ENCODE measurements around the gene NCAM1. TPM values are rescaled to one million over a fixed set of nuclear protein-coding genes. Genes with fewer than 3 reads are reported as not detected.

Gene NCAM1
- total and polyA plus RNA-seq, 4 experiments from 2014 or later, result 0.39 TPM; not detected in 3

GRCh38 chr11:113131036-113131775 lies 170.0 kb downstream of the NCAM1 start:
- no peaks in the 10 kb centered on the region for H3K9me3 ChIP-seq (ENCODE audit: control insufficient read depth in 1 of 2, low read length in 2 of 2)
- no peaks in the 10 kb centered on the region for H3K4me1 Mint-ChIP-seq
- H3K4me1 ChIP-seq (ENCODE audit: insufficient read depth, low read length), result no peaks in the 10 kb centered on the region
- H3K36me3 Mint-ChIP-seq, result no peaks in the 10 kb centered on the region
- H3K9me3 Mint-ChIP-seq, result no peaks in the 10 kb centered on the region
- no peak overlapping the region for H3K4me3 Mint-ChIP-seq
- CTCF ChIA-PET (ENCODE audit: partially characterized antibody), result no interaction called here
- POLR2A ChIA-PET (ENCODE audit: partially characterized antibody), result no interaction called here
- no peaks in the 10 kb centered on the region for H3K36me3 ChIP-seq (ENCODE audit: insufficient read depth, low read length)
- H3K27ac ChIP-seq (ENCODE audit: low read depth, low read length), result no peak overlapping the region
- peaks cover 10 to 11% of the 10 kb centered on the region in 2 donors for H3K27me3 Mint-ChIP-seq
- intact Hi-C loops (cut with micrococcal nuclease), result no loop called here
- no peak overlapping the region for H3K27ac Mint-ChIP-seq
- H3K4me3 ChIP-seq (ENCODE audit: low read length in 2 of 2), result no peak overlapping the region
- H3K27me3 ChIP-seq (ENCODE audit: insufficient read depth, low read length), result no peaks in the 10 kb centered on the region
- DNase-seq, result no peak

DNA sequence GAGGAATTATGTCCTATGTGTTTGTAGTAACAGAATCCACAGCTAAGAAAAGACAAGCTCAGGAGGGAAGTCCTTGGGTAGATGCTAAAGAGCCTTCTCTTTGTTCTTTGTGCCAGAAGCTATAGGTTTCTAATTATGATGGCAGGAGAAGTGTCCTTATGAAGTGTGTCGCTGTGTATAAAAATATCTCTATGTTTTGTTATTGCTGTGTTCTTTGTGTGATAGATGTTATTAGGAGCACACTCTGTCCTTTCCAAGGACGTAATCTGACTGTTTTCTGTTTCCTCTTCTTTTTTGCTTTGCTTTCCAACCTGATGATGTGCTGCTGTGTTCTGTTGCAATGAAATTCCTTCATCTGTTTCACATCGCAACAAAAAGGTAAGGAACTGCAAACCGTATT lies 171.9 kb downstream of the NCAM1 start:
- ChIA-PET POLR2A (ENCODE audit: partially characterized antibody) (no interaction called here), CTCF (ENCODE audit: partially characterized antibody) (no interaction called here)
- Histone ChIP-seq H3K4me1 (ENCODE audit: insufficient read depth, low read length) (no peaks in the 10 kb centered on the region), H3K9me3 (ENCODE audit: control insufficient read depth in 1 of 2, low read length in 2 of 2) (no peaks in the 10 kb centered on the region), H3K36me3 (ENCODE audit: insufficient read depth, low read length) (no peaks in the 10 kb centered on the region), H3K4me3 (ENCODE audit: low read length in 2 of 2) (no peak overlapping the region), H3K27ac (ENCODE audit: low read depth, low read length) (no peak overlapping the region), H3K27me3 (ENCODE audit: insufficient read depth, low read length) (no peaks in the 10 kb centered on the region)
- H3K4me3 Mint-ChIP-seq, result no peak overlapping the region
- H3K4me1 Mint-ChIP-seq, result no peaks in the 10 kb centered on the region
- H3K36me3 Mint-ChIP-seq, result no peaks in the 10 kb centered on the region
- H3K27me3 Mint-ChIP-seq, result peaks cover 13 to 19% of the 10 kb centered on the region in 2 donors
- intact Hi-C loops (cut with micrococcal nuclease), result no loop called here
- H3K27ac Mint-ChIP-seq, result no peak overlapping the region
- no peak for DNase-seq
- peaks cover 0 to 3% (median 0%) of the 10 kb centered on the region in 8 donors for H3K9me3 Mint-ChIP-seq

DNA sequence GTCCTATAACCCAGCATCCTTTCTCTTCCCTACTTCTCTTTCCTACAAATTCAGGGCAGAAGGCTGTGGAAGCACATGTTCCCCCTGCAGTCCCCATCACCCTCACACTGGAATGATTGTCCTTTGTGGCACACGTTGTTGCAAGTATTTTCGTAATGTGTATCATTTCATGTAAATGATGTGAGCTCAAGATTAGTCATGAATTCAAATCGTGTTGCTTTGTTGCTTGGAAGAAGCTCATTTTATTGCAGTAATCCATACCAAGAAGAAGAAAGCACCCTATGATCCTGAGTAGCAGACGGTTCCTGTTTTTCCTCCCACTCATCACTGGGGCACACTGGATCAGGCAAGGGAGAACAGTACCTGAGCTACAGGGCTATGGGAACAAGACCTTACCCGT lies 173.4 kb downstream of the NCAM1 start:
- no peak overlapping the region for H3K27ac Mint-ChIP-seq
- Histone ChIP-seq H3K9me3 (ENCODE audit: control insufficient read depth in 1 of 2, low read length in 2 of 2) (no peaks in the 10 kb centered on the region), H3K36me3 (ENCODE audit: insufficient read depth, low read length) (no peaks in the 10 kb centered on the region), H3K4me3 (ENCODE audit: low read length in 2 of 2) (no peak overlapping the region), H3K27ac (ENCODE audit: low read depth, low read length) (no peak overlapping the region), H3K27me3 (ENCODE audit: insufficient read depth, low read length) (no peaks in the 10 kb centered on the region), H3K4me1 (ENCODE audit: insufficient read depth, low read length) (no peaks in the 10 kb centered on the region)
- H3K4me1 Mint-ChIP-seq, result no peaks in the 10 kb centered on the region
- H3K4me3 Mint-ChIP-seq, result no peak overlapping the region
- peaks cover 0 to 3% (median 0%) of the 10 kb centered on the region in 8 donors for H3K9me3 Mint-ChIP-seq
- POLR2A ChIA-PET (ENCODE audit: partially characterized antibody), result no interaction called here
- DNase-seq, result no peak
- no peaks in the 10 kb centered on the region for H3K36me3 Mint-ChIP-seq
- intact Hi-C loops (cut with micrococcal nuclease), result no loop called here
- peaks cover 13 to 28% of the 10 kb centered on the region in 2 donors for H3K27me3 Mint-ChIP-seq
- CTCF ChIA-PET (ENCODE audit: partially characterized antibody), result no interaction called here

GRCh38 chr11:113137713-113138529 lies 176.7 kb downstream of the NCAM1 start:
- POLR2A ChIA-PET (ENCODE audit: partially characterized antibody), result no interaction called here
- no peak overlapping the region for H3K27ac Mint-ChIP-seq
- peaks cover 16 to 40% of the 10 kb centered on the region in 2 donors for H3K27me3 Mint-ChIP-seq

GRCh38 chr11:113138731-113139130 lies 177.5 kb downstream of the NCAM1 start:
- intact Hi-C loops (cut with micrococcal nuclease), result no loop called here
- no peak overlapping the region for H3K4me3 ChIP-seq (ENCODE audit: low read length in 2 of 2)
- no peaks in the 10 kb centered on the region for H3K4me1 ChIP-seq (ENCODE audit: insufficient read depth, low read length)
- Mint-ChIP-seq H3K27me3 (peaks cover 19 to 42% of the 10 kb centered on the region in 2 donors), H3K4me1 (no peaks in the 10 kb centered on the region), H3K9me3 (peaks cover 0 to 3% (median 0%) of the 10 kb centered on the region in 8 donors), H3K4me3 (no peak overlapping the region), H3K27ac (no peak overlapping the region), H3K36me3 (no peaks in the 10 kb centered on the region)
- H3K27ac ChIP-seq (ENCODE audit: low read depth, low read length), result no peak overlapping the region
- ChIA-PET CTCF (ENCODE audit: partially characterized antibody) (no interaction called here), POLR2A (ENCODE audit: partially characterized antibody) (no interaction called here)
- no peaks in the 10 kb centered on the region for H3K36me3 ChIP-seq (ENCODE audit: insufficient read depth, low read length)
- DNase-seq, result no peak
- no peaks in the 10 kb centered on the region for H3K9me3 ChIP-seq (ENCODE audit: control insufficient read depth in 1 of 2, low read length in 2 of 2)
- no peaks in the 10 kb centered on the region for H3K27me3 ChIP-seq (ENCODE audit: insufficient read depth, low read length)

More at GRCh38 chr11:113137713-113138529, 176.7 kb downstream of the NCAM1 start:
- Histone ChIP-seq H3K4me1 (ENCODE audit: insufficient read depth, low read length) (no peaks in the 10 kb centered on the region), H3K27ac (ENCODE audit: low read depth, low read length) (no peak overlapping the region), H3K36me3 (ENCODE audit: insufficient read depth, low read length) (no peaks in the 10 kb centered on the region), H3K4me3 (ENCODE audit: low read length in 2 of 2) (no peak overlapping the region), H3K9me3 (ENCODE audit: control insufficient read depth in 1 of 2, low read length in 2 of 2) (no peaks in the 10 kb centered on the region), H3K27me3 (ENCODE audit: insufficient read depth, low read length) (no peaks in the 10 kb centered on the region)
- H3K36me3 Mint-ChIP-seq, result no peaks in the 10 kb centered on the region
- no peak overlapping the region for H3K4me3 Mint-ChIP-seq
- intact Hi-C loops (cut with micrococcal nuclease), result no loop called here
- peaks cover 0 to 3% (median 0%) of the 10 kb centered on the region in 8 donors for H3K9me3 Mint-ChIP-seq
- CTCF ChIA-PET (ENCODE audit: partially characterized antibody), result no interaction called here
- no peak for DNase-seq
- no peaks in the 10 kb centered on the region for H3K4me1 Mint-ChIP-seq

GRCh38 chr11:113141010-113141409 lies 179.8 kb downstream of the NCAM1 start:
- no peaks in the 10 kb centered on the region for H3K4me1 Mint-ChIP-seq
- CTCF ChIA-PET (ENCODE audit: partially characterized antibody), result interaction anchor here (1.1 kb wide), 1 partner anchor 149 kb away, joined by 3 read pairs; no protein-coding TSS in a partner anchor
- H3K27me3 Mint-ChIP-seq, result peaks cover 13 to 35% of the 10 kb centered on the region in 2 donors
- Histone ChIP-seq H3K36me3 (ENCODE audit: insufficient read depth, low read length) (no peaks in the 10 kb centered on the region), H3K4me3 (ENCODE audit: low read length in 2 of 2) (no peak overlapping the region), H3K4me1 (ENCODE audit: insufficient read depth, low read length) (no peaks in the 10 kb centered on the region), H3K9me3 (ENCODE audit: control insufficient read depth in 1 of 2, low read length in 2 of 2) (no peaks in the 10 kb centered on the region), H3K27me3 (ENCODE audit: insufficient read depth, low read length) (no peaks in the 10 kb centered on the region), H3K27ac (ENCODE audit: low read depth, low read length) (no peak overlapping the region)
- no peak overlapping the region for H3K4me3 Mint-ChIP-seq
- POLR2A ChIA-PET (ENCODE audit: partially characterized antibody), result no interaction called here
- no peak overlapping the region for H3K27ac Mint-ChIP-seq
- H3K9me3 Mint-ChIP-seq, result peaks cover 0 to 3% (median 0%) of the 10 kb centered on the region in 8 donors
- no peak for DNase-seq
- intact Hi-C loops (cut with micrococcal nuclease), result no loop called here
- no peaks in the 10 kb centered on the region for H3K36me3 Mint-ChIP-seq

DNA sequence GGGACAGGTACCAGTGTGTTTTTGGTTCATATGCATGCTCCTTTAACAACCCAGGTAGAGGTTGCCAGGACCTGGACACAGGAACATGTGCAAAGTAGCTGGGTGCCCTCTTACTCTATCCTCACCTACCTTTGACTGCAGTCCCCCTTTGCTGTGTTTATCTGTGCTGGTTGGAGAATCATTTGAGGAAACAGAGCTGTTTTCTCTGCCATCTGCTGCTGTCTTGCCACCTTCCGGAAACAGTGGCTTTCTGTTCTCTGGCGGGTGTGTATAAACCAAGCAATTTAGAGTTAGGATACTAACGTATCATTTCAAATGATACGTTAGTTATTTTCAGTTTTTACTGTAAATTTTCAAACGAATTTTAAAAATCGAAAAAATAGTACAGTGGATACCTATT lies 181.3 kb downstream of the NCAM1 start:
- DNase-seq, result no peak
- no peaks in the 10 kb centered on the region for H3K36me3 ChIP-seq (ENCODE audit: insufficient read depth, low read length)
- H3K27ac ChIP-seq (ENCODE audit: low read depth, low read length), result no peak overlapping the region
- ChIA-PET CTCF (ENCODE audit: partially characterized antibody) (no interaction called here), POLR2A (ENCODE audit: partially characterized antibody) (no interaction called here)
- Mint-ChIP-seq H3K27me3 (peaks cover 12 to 27% of the 10 kb centered on the region in 2 donors), H3K4me3 (no peak overlapping the region), H3K36me3 (no peaks in the 10 kb centered on the region), H3K27ac (no peak overlapping the region), H3K9me3 (peaks cover 0 to 2% (median 0%) of the 10 kb centered on the region in 8 donors), H3K4me1 (no peaks in the 10 kb centered on the region)
- H3K4me1 ChIP-seq (ENCODE audit: insufficient read depth, low read length), result no peaks in the 10 kb centered on the region
- H3K4me3 ChIP-seq (ENCODE audit: low read length in 2 of 2), result no peak overlapping the region
- H3K27me3 ChIP-seq (ENCODE audit: insufficient read depth, low read length), result no peaks in the 10 kb centered on the region
- H3K9me3 ChIP-seq (ENCODE audit: control insufficient read depth in 1 of 2, low read length in 2 of 2), result no peaks in the 10 kb centered on the region
- intact Hi-C loops (cut with micrococcal nuclease), result no loop called here

Measured in CD4-positive, alpha-beta memory T cell (primary cell).